Measurements from ENCODE around the gene IL36RN.

- TF ChIP-seq CTCF (conservative IDR thresholded peaks at IDR 0.05) (no peak), ZFX (IDR thresholded peaks at IDR 0.05) (no peak)
Observed at GRCh38 chr2:113025737-113026136, 33.3 kb upstream of the IL36RN start.

Data from C4-2B (cell line).